Breast epithelium (tissue), 3 donors: ENCODE measurements around the gene TMEM218.

Experiments used
- POLR2AphosphoS5 ChIP-seq, 3 donors: sonication (generic); formaldehyde crosslinking; IDR thresholded peaks; one replicate each; pipeline ENCODE4 v1.6.1; 2017; ENCODE audit warnings: antibody characterized with exemption in 3 of 3
- TF ChIP-seq, protein P1 (sequence below), 3 donors: fragments of 450-650 bp; IDR thresholded peaks; one replicate each; pipeline ENCODE4 v1.5.1; 2016 to 2017; ENCODE audit warnings: antibody characterized with exemption in 3 of 3, mild to moderate bottlenecking in 3 of 3, moderate library complexity in 3 of 3

GRCh38 chr11:125136001-125136400 is 24.6 kb upstream of the TMEM218 start:
- TF ChIP-seq POLR2AphosphoS5 (IDR thresholded peaks at IDR 0.05): no peak
- TF ChIP-seq, protein P1, sequence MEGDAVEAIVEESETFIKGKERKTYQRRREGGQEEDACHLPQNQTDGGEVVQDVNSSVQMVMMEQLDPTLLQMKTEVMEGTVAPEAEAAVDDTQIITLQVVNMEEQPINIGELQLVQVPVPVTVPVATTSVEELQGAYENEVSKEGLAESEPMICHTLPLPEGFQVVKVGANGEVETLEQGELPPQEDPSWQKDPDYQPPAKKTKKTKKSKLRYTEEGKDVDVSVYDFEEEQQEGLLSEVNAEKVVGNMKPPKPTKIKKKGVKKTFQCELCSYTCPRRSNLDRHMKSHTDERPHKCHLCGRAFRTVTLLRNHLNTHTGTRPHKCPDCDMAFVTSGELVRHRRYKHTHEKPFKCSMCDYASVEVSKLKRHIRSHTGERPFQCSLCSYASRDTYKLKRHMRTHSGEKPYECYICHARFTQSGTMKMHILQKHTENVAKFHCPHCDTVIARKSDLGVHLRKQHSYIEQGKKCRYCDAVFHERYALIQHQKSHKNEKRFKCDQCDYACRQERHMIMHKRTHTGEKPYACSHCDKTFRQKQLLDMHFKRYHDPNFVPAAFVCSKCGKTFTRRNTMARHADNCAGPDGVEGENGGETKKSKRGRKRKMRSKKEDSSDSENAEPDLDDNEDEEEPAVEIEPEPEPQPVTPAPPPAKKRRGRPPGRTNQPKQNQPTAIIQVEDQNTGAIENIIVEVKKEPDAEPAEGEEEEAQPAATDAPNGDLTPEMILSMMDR (IDR thresholded peaks at IDR 0.05): no peak
